Measurements from ENCODE around the gene GREB1.

GREB1 gene

DNA sequence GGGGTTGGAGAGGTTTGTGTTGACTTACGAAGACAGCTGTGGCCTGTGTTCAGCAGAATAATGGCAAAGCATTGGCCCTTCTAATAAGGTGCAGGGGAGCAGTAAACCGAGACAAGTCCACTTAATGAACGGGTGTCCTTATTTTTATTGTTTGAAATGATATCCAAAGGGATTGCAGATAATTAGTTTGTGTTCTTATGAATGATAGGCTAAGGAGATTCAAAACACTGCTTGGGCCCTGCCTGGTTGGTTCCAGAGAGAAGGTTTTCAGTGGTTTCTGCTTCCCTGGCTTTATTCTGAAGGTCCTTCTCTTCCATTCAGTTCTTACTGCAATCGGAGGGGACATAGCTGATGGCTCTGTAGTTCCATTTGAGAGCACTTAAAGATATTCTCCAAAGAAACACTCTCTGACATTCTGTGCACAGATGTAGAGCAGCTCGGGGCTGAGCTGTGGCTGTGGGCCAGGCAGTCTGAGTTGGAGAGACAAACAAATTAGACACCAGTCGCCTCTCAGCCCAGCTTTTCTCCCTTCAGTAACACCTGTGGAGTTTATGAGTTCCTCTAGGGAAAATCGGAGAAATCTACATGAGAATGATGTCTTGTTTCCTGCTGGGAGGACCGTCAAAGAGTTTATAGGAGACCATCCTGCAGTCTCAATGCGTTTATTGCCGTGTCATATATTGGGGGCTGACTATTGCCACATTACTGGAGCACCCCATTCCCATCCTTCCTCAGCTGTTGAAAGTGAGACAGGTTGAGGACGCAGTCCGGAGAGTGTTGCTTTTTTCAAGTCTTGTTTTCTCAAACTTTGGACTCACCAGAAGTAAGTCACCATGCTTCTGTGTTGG is 6.5 kb downstream of the GREB1 start:
- Histone ChIP-seq H3K27ac (ENCODE audit: low read depth, low read length, poor library complexity, severe bottlenecking) (peak overlapping the region; percentile 88), H2AFZ (ENCODE audit: low read length) (no peak overlapping the region), H3K9ac (ENCODE audit: low read length) (no peak overlapping the region; the same call in 1 of the 2 replicates), H3K4me2 (ENCODE audit: low read length) (no peak overlapping the region; the same call in 1 of the 2 replicates), H3K79me2 (ENCODE audit: insufficient read depth, low read length) (no peaks in the 10 kb centered on the region), H4K20me1 (ENCODE audit: insufficient read depth, low read length) (no peaks in the 10 kb centered on the region), H3K36me3 (ENCODE audit: insufficient read depth, low read length) (no peaks in the 10 kb centered on the region), H3K27me3 (ENCODE audit: insufficient read depth, low read length) (no peaks in the 10 kb centered on the region), H3K9me3 (ENCODE audit: low read length) (no peaks in the 10 kb centered on the region), H3K4me1 (ENCODE audit: insufficient read depth, low read length, severe bottlenecking) (peaks cover 40% of the 10 kb centered on the region), H3K9me2 (ENCODE audit: low read depth, low read length) (no peaks in the 10 kb centered on the region), H3K4me3 (ENCODE audit: low read depth, low read length, poor library complexity, severe bottlenecking) (no peak overlapping the region), H3F3A (ENCODE audit: insufficient read depth, low read length) (no peaks in the 10 kb centered on the region)
- TF ChIP-seq, protein P1, sequence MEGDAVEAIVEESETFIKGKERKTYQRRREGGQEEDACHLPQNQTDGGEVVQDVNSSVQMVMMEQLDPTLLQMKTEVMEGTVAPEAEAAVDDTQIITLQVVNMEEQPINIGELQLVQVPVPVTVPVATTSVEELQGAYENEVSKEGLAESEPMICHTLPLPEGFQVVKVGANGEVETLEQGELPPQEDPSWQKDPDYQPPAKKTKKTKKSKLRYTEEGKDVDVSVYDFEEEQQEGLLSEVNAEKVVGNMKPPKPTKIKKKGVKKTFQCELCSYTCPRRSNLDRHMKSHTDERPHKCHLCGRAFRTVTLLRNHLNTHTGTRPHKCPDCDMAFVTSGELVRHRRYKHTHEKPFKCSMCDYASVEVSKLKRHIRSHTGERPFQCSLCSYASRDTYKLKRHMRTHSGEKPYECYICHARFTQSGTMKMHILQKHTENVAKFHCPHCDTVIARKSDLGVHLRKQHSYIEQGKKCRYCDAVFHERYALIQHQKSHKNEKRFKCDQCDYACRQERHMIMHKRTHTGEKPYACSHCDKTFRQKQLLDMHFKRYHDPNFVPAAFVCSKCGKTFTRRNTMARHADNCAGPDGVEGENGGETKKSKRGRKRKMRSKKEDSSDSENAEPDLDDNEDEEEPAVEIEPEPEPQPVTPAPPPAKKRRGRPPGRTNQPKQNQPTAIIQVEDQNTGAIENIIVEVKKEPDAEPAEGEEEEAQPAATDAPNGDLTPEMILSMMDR (IDR thresholded peaks at IDR 0.05; ENCODE audit: low read length) = no peak

DNA sequence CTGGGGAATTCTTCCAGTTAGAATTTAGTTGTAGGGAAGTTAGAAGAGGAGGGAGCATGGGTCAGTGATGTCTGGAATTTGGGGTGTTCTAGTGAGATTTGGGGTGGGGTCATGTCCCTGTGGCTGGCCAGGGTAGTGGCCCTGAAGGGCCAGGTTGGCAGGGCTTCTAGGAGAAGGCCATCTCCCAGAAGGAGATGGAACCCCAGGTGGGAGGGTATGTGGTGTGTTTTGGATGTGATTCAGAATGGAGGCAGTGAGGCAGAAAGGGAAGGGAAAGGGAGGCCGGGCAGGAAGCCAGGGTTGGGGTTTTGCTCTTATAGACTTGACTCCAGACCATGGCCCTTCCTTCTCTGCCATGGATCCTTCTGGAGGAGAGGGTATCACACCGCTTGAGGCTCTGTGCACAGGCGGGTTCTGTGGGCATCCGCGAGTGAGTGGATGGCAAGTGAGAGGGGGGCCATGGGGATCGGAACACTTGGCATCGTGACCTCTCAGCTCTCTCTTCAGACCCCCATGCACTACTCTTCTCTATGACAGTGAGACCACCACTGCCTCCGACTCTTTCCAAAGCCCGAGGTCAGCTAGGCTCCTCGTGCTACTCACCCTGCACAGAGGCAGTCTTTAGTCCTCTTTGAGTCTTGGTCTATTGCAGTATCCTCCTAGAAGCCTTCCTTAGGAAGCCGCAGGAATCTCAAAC is 7.3 kb downstream of the GREB1 start:
- Histone ChIP-seq H3K79me2 (ENCODE audit: insufficient read depth, low read length) (no peaks in the 10 kb centered on the region), H3K27ac (ENCODE audit: low read depth, low read length, poor library complexity, severe bottlenecking) (peak overlapping the region; percentile 88), H3F3A (ENCODE audit: insufficient read depth, low read length) (no peaks in the 10 kb centered on the region), H3K27me3 (ENCODE audit: insufficient read depth, low read length) (no peaks in the 10 kb centered on the region), H3K4me1 (ENCODE audit: insufficient read depth, low read length, severe bottlenecking) (peaks cover 40% of the 10 kb centered on the region), H4K20me1 (ENCODE audit: insufficient read depth, low read length) (no peaks in the 10 kb centered on the region), H2AFZ (ENCODE audit: low read length) (no peak overlapping the region), H3K9ac (ENCODE audit: low read length) (no peak overlapping the region; the same call in 1 of the 2 replicates), H3K36me3 (ENCODE audit: insufficient read depth, low read length) (no peaks in the 10 kb centered on the region), H3K4me2 (ENCODE audit: low read length) (peak overlapping the region; percentile 56; the same call in 1 of the 2 replicates), H3K9me2 (ENCODE audit: low read depth, low read length) (no peaks in the 10 kb centered on the region), H3K4me3 (ENCODE audit: low read depth, low read length, poor library complexity, severe bottlenecking) (no peak overlapping the region), H3K9me3 (ENCODE audit: low read length) (no peaks in the 10 kb centered on the region)
- TF ChIP-seq, protein P1 (IDR thresholded peaks at IDR 0.05; ENCODE audit: low read length) = no peak

DNA sequence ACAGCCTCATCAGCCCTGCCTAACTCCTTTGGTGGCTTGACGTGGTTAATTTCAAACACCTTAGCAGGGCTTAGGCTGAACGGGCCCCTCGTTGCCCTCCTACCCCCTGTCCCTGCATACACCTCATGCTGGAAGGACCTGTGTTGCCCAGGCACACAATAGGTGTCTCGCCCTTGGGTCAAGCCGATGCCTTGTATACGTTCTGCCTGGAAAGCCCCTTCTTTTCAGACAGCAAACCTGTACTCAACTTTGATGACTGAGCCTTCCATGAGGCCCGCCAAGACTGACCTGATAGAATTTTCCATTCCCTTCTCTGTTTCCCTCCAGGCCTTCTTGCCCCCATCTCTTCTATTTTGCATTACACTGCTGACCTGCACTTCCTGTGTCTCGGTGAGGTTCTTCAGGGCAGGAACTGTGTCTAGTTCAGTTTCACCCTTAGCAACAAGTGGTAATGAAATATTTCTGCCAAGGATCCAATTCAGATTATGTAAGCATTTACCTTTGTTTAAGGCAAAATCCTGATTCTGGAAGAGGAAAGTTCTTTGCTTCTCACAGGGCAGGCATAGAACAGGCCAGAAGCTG is 7.9 kb downstream of the GREB1 start:
- no peaks in the 10 kb centered on the region for H3K9me3 ChIP-seq (ENCODE audit: low read length)
- H2AFZ ChIP-seq (ENCODE audit: low read length) = no peak overlapping the region
- peak overlapping the region; percentile 57; the same call in 1 of the 2 replicates for H3K9ac ChIP-seq (ENCODE audit: low read length)
- peak overlapping the region; percentile 88 for H3K27ac ChIP-seq (ENCODE audit: low read depth, low read length, poor library complexity, severe bottlenecking)
- no peaks in the 10 kb centered on the region for H3F3A ChIP-seq (ENCODE audit: insufficient read depth, low read length)
- H3K9me2 ChIP-seq (ENCODE audit: low read depth, low read length) = no peaks in the 10 kb centered on the region
- TF ChIP-seq, protein P1 (IDR thresholded peaks at IDR 0.05; ENCODE audit: low read length) = no peak
- no peak for TF ChIP-seq EZH2 (IDR thresholded peaks at IDR 0.05; ENCODE audit: borderline replicate concordance, low read length)
- H3K27me3 ChIP-seq (ENCODE audit: insufficient read depth, low read length) = no peaks in the 10 kb centered on the region
- H4K20me1 ChIP-seq (ENCODE audit: insufficient read depth, low read length) = no peaks in the 10 kb centered on the region
- H3K36me3 ChIP-seq (ENCODE audit: insufficient read depth, low read length) = no peaks in the 10 kb centered on the region
- peaks cover 40% of the 10 kb centered on the region for H3K4me1 ChIP-seq (ENCODE audit: insufficient read depth, low read length, severe bottlenecking)
- H3K79me2 ChIP-seq (ENCODE audit: insufficient read depth, low read length) = no peaks in the 10 kb centered on the region
- peak overlapping the region; percentile 34 for H3K4me3 ChIP-seq (ENCODE audit: low read depth, low read length, poor library complexity, severe bottlenecking)
- peak overlapping the region; percentile 56; the same call in 1 of the 2 replicates for H3K4me2 ChIP-seq (ENCODE audit: low read length)
